Measurements from ENCODE around the gene DEPP1.

DNA sequence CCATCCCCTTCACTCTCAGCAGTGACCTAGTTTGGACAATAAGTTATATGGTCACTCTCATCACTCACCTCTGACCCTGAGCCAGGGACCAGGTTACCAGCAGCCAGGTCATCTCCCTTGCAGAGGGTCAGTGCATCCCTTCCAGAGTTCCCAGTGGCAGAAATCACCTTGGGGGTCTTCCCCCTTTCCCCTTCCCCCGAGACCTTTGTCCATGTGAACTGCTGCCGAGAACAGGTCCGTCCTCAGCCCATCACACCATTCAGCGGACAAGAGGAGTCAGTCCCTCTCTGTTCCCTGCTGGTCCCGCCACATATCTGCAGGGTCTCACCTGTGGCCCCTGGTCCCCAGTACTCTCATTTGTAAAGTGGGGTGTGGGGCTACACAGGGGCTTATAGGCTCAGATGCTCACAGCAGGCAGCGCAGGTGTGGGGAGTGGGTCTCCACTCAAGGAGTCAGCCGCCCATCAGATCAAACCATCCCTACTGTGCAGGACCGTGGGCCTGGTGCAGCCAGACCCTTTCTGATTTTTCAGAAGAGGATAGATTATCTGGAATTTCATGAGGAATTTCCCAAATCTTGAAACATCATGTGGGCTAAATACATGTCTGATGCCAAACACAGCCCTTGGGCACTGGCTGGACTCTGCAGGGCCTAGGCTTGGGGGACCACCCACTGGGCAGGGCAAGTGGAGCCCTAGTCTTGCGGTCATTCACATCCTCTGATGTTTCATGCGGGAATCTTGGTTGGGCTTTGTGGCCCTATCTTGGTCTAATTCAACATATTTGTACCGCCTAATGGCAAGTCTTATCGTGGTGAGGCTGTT lies 6.5 kb downstream of the DEPP1 start:
- TF ChIP-seq, protein P1, sequence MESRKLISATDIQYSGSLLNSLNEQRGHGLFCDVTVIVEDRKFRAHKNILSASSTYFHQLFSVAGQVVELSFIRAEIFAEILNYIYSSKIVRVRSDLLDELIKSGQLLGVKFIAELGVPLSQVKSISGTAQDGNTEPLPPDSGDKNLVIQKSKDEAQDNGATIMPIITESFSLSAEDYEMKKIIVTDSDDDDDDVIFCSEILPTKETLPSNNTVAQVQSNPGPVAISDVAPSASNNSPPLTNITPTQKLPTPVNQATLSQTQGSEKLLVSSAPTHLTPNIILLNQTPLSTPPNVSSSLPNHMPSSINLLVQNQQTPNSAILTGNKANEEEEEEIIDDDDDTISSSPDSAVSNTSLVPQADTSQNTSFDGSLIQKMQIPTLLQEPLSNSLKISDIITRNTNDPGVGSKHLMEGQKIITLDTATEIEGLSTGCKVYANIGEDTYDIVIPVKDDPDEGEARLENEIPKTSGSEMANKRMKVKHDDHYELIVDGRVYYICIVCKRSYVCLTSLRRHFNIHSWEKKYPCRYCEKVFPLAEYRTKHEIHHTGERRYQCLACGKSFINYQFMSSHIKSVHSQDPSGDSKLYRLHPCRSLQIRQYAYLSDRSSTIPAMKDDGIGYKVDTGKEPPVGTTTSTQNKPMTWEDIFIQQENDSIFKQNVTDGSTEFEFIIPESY (IDR thresholded peaks at IDR 0.05), result no peak
- TF ChIP-seq, protein P2, sequence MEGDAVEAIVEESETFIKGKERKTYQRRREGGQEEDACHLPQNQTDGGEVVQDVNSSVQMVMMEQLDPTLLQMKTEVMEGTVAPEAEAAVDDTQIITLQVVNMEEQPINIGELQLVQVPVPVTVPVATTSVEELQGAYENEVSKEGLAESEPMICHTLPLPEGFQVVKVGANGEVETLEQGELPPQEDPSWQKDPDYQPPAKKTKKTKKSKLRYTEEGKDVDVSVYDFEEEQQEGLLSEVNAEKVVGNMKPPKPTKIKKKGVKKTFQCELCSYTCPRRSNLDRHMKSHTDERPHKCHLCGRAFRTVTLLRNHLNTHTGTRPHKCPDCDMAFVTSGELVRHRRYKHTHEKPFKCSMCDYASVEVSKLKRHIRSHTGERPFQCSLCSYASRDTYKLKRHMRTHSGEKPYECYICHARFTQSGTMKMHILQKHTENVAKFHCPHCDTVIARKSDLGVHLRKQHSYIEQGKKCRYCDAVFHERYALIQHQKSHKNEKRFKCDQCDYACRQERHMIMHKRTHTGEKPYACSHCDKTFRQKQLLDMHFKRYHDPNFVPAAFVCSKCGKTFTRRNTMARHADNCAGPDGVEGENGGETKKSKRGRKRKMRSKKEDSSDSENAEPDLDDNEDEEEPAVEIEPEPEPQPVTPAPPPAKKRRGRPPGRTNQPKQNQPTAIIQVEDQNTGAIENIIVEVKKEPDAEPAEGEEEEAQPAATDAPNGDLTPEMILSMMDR (IDR thresholded peaks at IDR 0.05; ENCODE audit: low read depth, low read length, missing input control), result no peak
- TF ChIP-seq TAF1 (conservative IDR thresholded peaks at IDR 0.05) (no peak), YY1 (IDR thresholded peaks at IDR 0.05) (no peak), SP1 (IDR thresholded peaks at IDR 0.05) (no peak), GABPA (IDR thresholded peaks at IDR 0.05 in 1 of 2, conservative IDR thresholded peaks at IDR 0.05 in 1 of 2) (no peak), FOXA1 (IDR thresholded peaks at IDR 0.05) (no peak), RAD21 (IDR thresholded peaks at IDR 0.05) (no peak)
- TF ChIP-seq, protein P3, sequence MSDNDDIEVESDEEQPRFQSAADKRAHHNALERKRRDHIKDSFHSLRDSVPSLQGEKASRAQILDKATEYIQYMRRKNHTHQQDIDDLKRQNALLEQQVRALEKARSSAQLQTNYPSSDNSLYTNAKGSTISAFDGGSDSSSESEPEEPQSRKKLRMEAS (IDR thresholded peaks at IDR 0.05), result no peak
- TF ChIP-seq, protein P4, sequence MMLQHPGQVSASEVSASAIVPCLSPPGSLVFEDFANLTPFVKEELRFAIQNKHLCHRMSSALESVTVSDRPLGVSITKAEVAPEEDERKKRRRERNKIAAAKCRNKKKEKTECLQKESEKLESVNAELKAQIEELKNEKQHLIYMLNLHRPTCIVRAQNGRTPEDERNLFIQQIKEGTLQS (IDR thresholded peaks at IDR 0.05), result no peak
- TF ChIP-seq, protein P5, sequence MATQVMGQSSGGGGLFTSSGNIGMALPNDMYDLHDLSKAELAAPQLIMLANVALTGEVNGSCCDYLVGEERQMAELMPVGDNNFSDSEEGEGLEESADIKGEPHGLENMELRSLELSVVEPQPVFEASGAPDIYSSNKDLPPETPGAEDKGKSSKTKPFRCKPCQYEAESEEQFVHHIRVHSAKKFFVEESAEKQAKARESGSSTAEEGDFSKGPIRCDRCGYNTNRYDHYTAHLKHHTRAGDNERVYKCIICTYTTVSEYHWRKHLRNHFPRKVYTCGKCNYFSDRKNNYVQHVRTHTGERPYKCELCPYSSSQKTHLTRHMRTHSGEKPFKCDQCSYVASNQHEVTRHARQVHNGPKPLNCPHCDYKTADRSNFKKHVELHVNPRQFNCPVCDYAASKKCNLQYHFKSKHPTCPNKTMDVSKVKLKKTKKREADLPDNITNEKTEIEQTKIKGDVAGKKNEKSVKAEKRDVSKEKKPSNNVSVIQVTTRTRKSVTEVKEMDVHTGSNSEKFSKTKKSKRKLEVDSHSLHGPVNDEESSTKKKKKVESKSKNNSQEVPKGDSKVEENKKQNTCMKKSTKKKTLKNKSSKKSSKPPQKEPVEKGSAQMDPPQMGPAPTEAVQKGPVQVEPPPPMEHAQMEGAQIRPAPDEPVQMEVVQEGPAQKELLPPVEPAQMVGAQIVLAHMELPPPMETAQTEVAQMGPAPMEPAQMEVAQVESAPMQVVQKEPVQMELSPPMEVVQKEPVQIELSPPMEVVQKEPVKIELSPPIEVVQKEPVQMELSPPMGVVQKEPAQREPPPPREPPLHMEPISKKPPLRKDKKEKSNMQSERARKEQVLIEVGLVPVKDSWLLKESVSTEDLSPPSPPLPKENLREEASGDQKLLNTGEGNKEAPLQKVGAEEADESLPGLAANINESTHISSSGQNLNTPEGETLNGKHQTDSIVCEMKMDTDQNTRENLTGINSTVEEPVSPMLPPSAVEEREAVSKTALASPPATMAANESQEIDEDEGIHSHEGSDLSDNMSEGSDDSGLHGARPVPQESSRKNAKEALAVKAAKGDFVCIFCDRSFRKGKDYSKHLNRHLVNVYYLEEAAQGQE (IDR thresholded peaks at IDR 0.05), result no peak
